ENCODE data around the gene NUP133. TPM values are rescaled to one million over a fixed set of nuclear protein-coding genes. Genes with fewer than 3 reads are reported as not detected.
"Not testable (repeated sequence)": the region's sequence is repeated elsewhere in the genome, so short reads cannot be mapped to it uniquely, and the experiment has no call there.

Gene NUP133
- total RNA-seq, 2 experiments from 2014 or later = 58.8 to 62.4 TPM

DNA sequence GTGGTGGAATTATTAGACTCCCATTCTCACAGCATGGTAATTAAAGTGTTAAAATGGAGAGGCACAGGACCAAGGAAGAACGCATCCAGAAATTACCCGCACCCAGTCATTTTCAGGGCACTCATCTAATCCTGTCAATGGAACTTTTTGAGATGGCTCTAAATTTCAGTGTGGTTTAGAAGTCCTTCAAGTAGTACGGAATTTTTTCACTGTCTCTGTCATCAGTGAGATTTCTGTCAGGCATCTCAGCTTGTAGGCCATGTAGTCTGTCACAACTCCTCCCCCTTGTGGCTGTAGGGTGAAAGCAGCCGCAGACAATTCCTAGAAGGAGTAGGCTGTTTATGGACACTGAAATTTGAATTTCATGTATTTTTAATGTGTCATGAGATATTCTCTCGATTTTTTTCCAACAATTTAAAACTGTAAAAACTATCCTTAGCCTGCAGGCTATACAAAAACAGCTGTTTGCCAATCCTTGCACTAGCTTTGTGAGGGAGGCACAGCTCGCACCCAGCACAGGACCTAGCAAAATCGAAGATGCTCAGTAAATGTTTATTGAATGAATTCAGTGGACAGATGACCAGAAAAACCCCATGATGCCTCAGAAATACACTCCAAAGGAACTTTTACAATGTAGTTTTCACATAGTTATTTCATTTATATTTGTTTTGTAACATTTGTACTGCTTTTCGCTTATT lies 6.6 kb upstream of the NUP133 start:
- POLR2A ChIA-PET = no interaction called here
- CTCF ChIA-PET = interaction anchor here (0.5 to 0.7 kb wide), 2 partner anchors 15 to 245 kb away, joined by 3 read pairs; no protein-coding TSS in a partner anchor

DNA sequence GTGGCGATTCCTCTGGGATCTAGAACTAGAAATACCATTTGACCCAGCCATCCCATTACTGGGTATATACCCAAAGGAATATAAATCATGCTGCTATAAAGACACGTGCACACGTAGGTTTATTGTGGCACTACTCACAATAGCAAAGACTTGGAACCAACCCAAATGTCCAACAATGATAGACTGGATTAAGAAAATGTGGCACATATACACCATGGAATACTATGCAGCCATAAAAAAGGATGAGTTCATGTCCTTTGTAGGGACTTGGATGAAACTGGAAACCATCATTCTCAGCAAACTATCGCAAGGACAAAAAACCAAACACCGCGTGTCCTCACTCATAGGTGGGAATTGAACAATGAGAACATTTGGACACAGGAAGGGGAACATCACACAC lies 3.5 kb upstream of the NUP133 start:
- CTCF ChIA-PET, POLR2A ChIA-PET: not testable (repeated sequence)

DNA sequence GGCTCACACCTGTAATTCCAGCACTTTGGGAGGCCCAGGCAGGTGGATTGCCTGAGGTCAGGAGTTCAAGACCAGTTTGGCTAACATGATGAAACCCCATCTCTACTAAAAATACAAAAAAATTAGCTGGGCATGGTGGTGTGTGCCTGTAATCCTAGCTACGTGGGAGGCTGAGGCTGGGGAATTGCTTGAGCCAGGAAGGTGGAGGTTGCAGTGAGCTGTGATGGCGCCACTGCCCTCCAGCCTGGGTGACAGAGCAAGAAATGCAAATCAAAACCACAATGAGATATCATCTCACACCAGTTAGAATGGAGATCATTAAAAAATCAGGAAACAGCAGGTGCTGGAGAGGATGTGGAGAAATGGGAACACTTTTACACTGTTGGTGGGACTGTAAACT lies 3.1 kb upstream of the NUP133 start:
- CTCF ChIA-PET, POLR2A ChIA-PET: not testable (repeated sequence)

DNA sequence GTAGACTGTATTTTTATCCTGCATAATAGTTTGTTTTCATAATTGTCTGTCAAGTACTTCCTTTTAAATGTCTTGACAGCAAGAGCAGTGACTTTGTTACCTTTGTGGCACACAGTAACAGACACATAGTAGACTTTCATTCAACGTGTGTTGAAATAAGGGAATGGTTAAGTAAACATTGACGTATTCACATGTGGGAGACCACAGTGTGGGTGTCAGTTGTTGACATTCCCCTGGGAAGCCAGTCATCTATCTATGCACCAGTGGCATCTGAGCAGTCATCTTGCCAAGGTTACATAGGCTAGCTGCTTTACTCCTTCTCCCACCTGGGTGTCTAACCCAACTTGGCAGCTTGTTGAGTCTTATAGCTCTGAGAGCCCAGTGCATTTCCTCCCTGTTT lies 1.4 kb upstream of the NUP133 start:
- ChIA-PET CTCF (no interaction called here), POLR2A (no interaction called here)

DNA sequence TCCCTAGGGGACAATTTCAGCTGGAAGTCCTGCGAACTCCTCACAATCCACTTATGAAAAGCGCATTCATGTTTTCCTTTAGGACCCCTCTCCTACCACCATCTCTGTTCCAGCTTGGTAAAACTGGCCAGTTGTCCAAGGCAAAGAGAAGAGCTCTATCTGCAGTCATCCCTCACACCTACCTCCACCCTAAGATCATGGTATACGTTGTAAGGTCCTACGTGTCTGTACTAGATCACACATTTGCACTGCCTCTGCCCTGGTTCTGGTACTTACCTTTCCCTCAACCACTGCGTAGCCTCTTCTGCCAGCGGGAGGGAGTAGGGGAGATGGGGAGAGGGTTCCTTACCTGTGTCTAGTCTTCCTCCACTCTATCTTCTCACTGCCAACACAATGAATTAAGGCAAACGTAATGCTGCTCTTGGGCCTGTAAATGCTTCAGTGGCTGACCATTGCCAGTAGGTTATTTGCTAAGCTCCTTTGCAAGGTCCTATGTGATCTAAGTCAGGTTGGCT lies 739 bp upstream of the NUP133 start:
- POLR2A ChIA-PET = interaction anchor here (0.5 to 1.5 kb wide), 3 partner anchors 42 to 68 kb away, joined by 3 to 8 read pairs (median 5); partner anchors contain the start of gene ABCB10
- CTCF ChIA-PET = interaction anchor here (0.6 to 0.7 kb wide), 2 partner anchors 27 to 797 kb away, joined by 3 read pairs; no protein-coding TSS in a partner anchor

DNA sequence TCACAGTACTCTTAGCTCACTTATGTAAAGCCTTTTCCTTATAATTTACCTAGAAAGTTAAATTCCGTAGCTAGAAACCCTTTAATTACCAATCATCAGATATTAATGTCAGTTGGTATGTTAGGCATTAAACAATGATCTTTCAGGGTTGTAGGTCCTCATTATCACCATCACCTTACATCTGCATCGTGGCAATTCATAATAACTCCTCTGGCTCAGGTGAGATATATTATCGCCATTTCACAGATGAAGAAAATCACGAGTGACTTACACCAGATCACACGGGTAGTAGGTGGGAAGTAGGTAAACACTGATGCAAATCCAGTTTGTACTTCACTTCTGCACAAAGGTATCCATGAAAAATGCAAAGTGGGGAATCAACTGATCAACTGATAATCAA lies 639 bp downstream of the NUP133 start:
- CTCF ChIA-PET = interaction anchor here (1.5 kb wide), 1 partner anchor 12 kb away, joined by 3 read pairs; no protein-coding TSS in a partner anchor
- POLR2A ChIA-PET = interaction anchor here (0.9 to 1.5 kb wide), 4 partner anchors 51 to 253 kb away, joined by 3 to 8 read pairs (median 3); partner anchors contain the start of gene ABCB10

DNA sequence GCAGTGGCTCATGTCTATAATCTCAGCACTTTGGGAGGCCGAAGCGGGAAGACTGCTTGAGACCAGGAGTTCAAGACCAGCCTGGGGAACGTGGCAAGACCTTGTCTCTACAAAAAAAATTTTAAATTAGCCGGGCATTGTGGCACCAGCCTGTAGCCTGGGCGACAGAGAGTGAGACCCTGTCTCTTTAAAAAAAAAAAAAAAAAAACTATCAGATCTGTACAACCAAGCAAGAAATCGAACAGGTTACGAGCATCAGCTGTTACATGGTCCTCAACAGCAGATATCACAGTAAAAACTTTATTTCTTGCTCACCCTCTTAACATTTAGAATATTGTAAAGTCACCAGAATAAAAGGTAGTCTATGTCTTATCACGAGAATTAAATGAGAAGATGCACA lies 1.5 kb downstream of the NUP133 start:
- ChIA-PET CTCF (interaction anchor here (0.7 kb wide), 1 partner anchor 50 kb away, joined by 5 read pairs; no protein-coding TSS in a partner anchor), POLR2A (no interaction called here)

DNA sequence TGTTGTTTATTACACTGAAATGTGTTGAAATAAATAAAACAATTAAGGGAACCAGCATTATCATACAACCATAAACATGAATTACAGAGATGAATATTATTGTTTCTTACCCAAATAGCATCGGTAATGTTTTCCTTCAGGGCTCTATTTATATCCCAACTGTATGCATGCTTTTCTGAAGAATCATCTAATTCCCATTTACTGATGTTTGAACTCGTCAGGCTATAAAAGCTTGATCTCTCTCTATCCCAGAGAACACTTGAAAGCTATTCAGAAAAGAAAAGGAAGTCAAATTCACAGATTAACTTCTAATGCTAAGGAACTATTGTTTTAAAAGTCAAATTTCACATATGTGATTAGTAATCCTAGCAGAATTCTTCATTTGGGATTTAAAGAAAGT lies 12.4 kb downstream of the NUP133 start:
- ChIA-PET POLR2A (no interaction called here), CTCF (interaction anchor here (1.1 to 2.2 kb wide), 4 partner anchors 12 to 34 kb away, joined by 3 to 7 read pairs (median 4); partner anchors contain the start of gene NUP133)

DNA sequence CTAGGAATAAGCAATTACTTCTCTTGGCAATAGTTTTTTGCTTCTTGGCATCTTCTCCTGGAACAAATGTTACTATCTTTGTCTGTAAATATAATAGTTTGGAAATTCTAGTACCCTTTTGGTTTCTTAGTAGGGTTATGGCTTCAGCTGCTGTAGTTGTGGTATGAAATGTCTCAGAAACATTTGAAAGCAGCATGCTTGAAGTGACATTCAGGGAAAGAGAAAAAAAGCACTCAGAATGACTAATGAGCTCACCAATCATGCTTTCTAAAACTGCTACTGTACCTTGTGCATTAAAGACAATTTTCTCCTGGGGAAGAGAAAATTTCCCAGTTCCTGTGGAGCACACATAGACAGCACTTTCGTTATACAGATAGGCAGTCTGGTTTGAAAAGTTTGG lies 21.0 kb downstream of the NUP133 start:
- CTCF ChIA-PET = no interaction called here
- POLR2A ChIA-PET = no interaction called here

DNA sequence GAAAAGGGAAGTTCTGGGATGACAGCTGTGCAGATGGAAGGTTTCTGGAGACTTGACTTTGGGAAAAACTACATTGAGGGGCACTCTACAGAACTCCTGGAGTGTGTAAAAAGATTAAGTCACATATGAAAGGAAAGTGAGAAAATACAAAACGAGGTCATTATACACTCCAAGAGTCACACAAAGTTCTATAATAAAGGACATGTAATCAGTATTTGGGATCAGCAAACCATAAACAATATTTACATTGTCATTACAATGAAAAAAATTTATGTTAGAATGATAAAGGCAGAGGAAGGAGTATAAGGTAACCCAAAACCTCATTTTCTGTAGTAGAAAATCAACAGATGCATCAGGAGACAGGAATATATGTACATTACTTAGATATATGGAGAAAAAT lies 22.8 kb downstream of the NUP133 start:
- ChIA-PET CTCF (interaction anchor here (0.7 kb wide), 1 partner anchor 11 kb away, joined by 3 read pairs; no protein-coding TSS in a partner anchor), POLR2A (no interaction called here)

DNA sequence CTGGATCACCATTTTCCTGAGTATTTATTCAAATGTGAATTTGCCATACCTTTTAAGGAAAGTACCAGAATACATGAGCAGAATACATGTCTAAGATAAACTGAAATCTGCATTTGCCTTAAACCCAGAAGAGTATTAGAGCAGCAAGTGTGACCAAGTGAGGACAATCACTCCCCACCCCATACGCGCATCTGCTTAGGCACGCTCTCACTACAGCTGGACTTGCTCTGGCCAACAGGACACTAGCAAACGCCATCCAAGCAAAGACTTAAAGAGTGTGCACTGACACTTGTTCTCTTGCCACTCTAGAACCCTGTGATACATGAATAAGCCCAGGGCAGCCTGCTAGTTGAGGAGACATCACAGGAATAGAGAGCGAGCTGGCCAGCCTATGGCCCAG lies 25.6 kb downstream of the NUP133 start:
- POLR2A ChIA-PET = no interaction called here
- CTCF ChIA-PET = interaction anchor here (0.8 to 1.8 kb wide), 10 partner anchors 14 to 282 kb away, joined by 3 to 12 read pairs (median 3); no protein-coding TSS in a partner anchor

DNA sequence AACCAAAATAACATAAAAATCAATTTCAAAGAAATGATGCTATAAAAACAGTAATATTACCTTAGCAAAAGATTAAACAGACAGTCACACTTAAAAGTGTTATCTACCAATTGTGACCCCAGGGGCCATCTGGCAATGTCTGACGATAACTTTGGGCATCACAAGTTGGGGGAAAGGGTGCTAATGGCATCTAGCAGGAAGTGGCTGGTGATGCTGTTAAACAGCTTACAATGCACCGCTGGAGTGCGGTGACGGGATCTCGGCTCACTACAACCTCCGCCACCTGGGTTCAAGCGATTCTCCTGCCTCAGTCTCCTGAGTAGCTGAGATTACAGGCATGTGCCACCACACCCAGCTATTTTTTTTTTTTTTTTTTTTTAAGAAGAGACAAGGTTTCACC lies 27.6 kb downstream of the NUP133 start:
- ChIA-PET CTCF (interaction anchor here (1.1 to 2.1 kb wide), 2 partner anchors 40 to 222 kb away, joined by 3 to 9 read pairs; no protein-coding TSS in a partner anchor), POLR2A (interaction anchor here (0.6 kb wide), 2 partner anchors 139 to 1783 kb away, joined by 3 to 5 read pairs; no protein-coding TSS in a partner anchor)

DNA sequence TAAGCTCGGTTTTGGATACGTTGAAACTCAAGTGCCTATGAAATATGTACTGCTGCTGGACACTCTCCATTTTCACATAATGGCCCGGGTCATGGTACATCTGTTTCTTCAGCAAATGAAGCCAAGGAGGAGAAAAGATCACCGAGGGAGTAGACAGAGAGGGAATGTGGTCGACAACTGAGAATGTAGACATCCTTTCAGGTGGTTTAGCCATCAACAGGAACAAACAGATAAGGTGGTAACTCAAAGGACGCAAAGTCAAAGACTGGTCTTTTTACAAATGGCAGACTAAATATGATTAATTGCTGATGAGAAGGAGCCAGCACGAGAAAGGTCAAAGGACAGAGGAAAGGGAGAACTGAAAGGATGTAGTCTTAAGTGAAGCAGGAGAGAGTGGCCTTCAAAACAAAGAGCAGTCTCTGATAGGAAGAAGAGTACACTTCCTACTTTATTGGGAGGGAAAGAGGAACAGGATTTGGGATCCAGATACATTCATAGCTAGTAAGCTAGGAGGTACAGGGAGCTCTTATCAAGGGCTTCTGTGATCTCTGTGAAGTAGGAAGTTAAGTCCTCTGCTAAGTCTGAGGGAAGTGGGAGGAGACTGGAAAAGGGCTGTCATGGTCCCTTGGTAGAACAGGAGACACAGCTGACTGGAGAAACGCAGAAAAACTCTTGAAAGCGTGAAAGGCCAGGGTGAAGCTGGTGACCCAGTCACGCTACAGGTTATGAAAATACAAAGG lies 28.3 kb downstream of the NUP133 start:
- POLR2A ChIA-PET = interaction anchor here (0.6 kb wide), 2 partner anchors 138 to 1783 kb away, joined by 3 to 5 read pairs; no protein-coding TSS in a partner anchor
- CTCF ChIA-PET = interaction anchor here (1.1 to 2.1 kb wide), 3 partner anchors 17 to 221 kb away, joined by 3 to 9 read pairs (median 3); no protein-coding TSS in a partner anchor

DNA sequence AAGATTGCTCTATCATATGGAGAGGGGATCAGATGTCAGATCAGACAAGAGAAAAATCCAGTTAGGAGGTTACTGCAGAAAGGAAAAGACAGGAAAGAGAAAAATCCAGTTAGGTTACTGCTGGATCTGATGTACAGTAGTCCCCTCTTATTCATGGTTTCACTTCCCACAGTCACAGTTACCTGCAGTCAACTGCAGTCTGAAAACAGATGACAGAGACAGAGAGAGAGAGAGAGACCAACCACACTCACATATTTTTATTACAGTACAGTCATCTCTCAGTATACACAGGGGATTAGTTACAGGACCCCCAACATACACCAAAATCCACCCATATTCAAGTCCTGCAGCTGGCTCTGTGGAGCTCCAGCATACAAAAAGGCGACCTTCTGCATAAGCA lies 29.3 kb downstream of the NUP133 start:
- POLR2A ChIA-PET = no interaction called here
- CTCF ChIA-PET = interaction anchor here (1.2 to 2.1 kb wide), 2 partner anchors 17 to 220 kb away, joined by 3 to 9 read pairs; no protein-coding TSS in a partner anchor

DNA sequence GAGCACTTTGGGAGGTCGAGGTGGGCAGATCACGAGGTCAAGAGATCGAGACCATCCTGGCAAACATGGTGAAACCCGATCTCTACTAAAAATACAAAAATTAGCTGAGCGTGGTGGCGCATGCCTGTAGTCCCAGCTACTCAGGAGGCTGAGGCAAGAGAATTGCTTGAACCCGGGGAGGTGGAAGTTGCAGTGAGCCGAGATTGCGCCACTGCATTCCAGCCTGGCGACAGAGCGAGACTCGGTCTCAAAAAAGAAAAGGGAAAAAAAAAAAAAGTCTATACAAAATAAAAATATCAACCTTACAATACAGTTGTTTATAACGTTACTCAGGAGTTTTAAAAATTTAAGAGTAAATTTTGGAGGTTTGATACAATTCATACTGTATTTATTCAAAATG lies 32.3 kb downstream of the NUP133 start:
- POLR2A ChIA-PET, CTCF ChIA-PET: not testable (repeated sequence)

DNA sequence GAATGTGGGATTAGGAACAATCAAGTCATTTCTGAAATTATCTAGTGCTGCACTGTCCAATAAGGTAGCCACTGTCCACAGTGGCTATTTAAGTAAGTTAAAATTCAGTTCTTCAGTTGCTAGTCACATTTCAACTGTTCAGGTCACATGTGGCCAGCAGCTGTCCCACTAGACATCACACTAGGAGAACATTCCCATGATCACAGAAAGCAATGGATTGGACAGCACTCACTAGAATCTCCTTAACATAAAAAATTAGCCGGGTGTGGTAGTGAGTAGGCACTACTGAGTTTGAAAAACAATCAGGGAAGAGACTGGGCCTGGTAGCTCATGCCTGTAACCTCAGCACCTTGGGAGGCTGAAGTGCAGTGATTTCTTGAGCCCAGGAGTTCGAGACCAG lies 33.6 kb downstream of the NUP133 start:
- ChIA-PET POLR2A (no interaction called here), CTCF (no interaction called here)

DNA sequence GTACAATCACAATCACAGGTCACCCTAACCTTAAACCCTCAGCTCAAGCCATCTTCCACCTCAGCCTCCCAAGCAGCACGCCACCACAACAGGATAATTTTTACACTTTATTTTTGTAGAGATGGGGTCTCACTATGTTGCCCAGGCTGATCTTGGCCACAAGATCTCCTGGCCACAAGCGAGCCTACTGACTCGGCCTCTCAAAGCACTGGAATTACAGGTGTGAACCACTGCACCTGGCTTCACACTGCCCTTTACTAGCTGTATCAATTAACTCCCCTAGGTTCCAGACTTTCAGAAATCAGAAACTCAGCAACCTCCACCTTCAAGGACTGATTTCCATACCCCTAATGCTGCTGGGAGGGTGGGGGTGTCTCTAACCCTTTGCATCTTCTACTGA lies 37.0 kb downstream of the NUP133 start:
- CTCF ChIA-PET = no interaction called here

DNA sequence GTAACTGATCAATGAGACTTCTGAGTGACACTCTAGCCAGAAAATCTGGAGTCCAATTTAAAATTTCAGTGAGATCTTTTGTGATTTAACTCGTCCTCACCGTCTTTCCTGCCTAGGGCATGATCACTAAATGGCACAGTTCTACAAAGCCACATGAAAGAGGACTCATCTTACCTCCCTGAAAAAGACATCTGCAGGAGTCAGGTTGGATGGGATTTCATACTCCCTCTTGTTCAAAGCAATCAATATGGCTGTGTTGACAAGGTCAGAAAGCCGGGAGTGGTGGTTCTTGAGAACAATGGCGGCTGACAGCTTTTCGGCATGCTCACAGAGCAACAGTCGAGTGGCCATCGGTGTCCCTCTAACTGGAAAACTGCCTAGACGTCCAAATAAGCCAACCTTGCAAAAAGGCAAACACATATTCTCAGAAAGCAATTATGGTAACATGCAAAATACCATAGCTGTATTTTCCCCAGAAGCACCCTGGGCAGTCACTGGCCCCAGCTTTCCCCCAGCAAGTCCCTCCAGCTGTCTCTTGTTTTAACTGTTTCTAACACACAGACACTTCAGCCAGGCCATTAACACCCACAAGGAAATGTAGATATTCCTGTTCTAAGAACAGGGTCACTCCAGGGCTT lies 37.6 kb downstream of the NUP133 start:
- ChIA-PET POLR2A (no interaction called here), CTCF (no interaction called here)

More for the DNA sequence above, 37.0 kb downstream of the NUP133 start:
- POLR2A ChIA-PET = no interaction called here

DNA sequence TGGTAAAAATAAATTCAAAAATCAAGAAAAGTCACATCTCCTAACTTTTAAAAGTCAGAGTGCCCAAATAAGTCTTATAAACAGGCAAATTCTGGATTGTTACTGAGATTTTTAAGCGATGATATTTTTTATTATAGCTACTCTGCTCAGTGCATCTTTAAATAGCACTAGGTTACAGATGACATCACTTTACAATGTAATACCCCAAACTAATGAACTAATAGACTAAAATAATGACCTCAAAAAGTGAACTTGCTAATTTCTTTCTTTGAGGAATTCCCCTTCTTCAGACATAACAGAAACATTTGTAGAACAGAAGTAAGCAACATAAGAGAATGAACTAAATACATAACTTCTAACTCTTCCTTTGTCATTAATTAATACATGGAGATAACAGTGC lies 41.3 kb downstream of the NUP133 start:
- ChIA-PET CTCF (no interaction called here), POLR2A (no interaction called here)

DNA sequence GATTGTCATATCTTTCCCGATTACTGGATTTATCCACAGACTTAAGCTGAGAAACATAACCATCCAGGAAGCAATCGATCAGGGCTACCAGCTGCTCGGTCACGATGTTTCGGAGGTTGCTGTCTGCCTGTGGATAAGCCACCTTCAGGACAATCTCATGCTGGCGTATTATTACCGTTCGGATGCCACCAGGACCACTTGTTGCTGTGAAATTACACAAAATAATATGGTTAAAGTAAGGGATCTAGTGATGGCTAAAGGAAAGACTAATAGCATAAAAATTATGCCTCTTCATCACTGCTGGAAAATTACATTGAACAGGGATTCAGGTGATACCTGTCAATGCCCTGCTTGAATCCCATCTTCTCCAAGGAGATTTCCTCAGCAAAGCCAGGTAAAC lies 43.5 kb downstream of the NUP133 start:
- ChIA-PET CTCF (no interaction called here), POLR2A (no interaction called here)

Measured in activated CD8-positive, alpha-beta memory T cell treated with anti-CD3 and anti-CD28 coated beads for 36 hours (primary cell).